Stromal cell of bone marrow (primary cell): ENCODE data around the gene AP2S1.
A peak's percentile ranks its signal among the peaks of the same experiment; 100 is the strongest.
"Not testable (repeated sequence)": the region's sequence is repeated elsewhere in the genome, so short reads cannot be mapped to it uniquely, and the experiment has no call there.

Experiments
- DNase-seq: peaks from one replicate; pipeline ENCODE4 v3.0.0-alpha.2; 2012; ENCODE audit warnings: low read depth

The AP2S1 gene

DNA sequence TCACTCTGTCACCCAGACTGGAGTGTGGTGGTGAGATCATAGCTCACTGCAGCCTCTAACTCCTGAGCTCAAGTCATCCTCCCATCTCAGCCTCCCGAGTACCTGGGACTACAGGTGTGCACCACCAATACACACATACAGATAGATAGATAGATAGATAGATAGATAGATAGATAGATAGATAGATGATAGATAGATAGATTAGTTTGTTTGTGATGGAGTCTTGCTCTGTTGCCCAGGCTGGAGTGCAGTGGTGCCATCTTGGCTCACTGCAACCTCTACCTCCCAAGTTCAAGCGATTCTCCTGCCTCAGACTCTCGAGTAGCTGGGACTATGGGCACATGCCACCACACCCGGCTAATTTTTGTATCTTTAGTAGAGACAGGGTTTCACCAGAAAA lies 46.2 kb downstream of the AP2S1 start:
- not testable (repeated sequence) for DNase-seq

DNA sequence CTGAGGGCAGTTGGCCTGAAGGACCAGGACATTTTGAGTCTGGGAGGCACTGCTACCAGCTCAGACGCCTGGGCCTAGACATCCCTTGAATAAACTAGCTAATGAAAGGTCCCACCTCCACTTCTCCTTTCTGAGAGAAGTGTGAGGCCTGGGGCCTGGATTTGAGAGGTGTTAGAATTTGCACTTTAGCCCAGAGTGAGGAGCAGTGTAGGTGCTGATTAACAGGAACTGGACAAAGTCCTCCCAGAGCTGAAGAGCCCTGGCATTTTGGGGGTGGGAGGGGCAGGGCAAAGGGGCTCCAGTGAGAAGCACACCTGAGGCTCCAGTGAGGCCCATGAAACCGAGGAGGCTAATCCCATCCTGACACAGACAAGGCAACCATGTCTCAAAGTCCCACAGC lies 47.1 kb downstream of the AP2S1 start:
- DNase-seq: no peak

DNA sequence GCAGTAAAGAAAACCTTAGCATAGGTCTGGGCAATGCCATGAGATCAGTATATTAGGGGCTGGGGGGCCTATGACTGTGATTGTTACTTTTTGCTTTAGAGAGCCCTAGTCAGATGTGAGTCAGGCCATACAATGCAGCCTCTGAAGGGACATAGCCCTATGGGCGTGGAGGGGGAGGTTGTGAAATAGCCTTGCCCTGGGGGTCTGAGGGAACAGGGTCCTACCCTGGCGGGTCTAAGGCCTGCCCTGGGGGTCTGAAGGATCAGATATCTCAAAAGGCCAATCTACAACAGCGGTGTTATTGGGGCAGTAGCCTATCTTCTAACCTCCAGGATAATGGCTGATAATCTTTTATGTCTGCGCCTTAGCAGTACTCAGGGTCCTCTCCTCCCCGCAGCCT lies 48.5 kb downstream of the AP2S1 start:
- DNase-seq: no peak

DNA sequence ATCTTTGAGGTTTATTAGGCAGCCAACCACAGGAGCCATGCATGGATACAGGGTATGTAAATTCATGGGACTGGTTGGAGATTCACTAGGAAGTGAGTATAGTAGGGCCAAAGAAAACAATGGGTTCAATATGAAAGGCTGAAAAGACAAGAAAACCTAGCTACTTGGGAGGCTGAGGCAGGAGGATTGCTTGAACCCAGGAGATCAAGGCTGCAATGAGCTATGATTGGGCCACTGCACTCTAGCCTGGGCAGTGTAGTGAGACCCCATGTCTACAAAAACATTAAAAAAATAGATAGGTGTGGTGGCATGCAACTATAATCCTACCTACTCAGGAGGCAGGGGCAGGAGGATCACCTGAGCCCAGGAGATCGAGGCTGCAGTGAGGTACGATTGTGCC lies 51.9 kb downstream of the AP2S1 start:
- no peak for DNase-seq

DNA sequence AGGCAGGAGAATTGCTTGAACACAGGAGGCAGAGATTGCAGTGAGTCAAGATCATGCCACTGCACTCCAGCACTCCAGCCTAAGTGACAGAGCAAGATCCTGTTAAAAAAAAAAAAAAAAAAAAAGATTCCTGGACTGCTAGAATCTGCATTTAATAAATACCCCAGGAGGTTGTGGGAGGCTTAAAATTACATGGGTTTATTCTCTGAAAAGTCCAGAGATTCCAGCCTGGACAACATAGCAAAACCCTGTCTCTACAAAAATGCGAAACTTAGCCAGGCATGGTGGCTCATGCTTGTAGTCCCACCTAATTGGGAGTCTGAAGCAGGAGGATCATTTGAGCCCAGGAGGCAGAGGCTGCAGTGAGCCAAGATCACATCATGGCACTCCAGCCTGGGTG lies 52.8 kb downstream of the AP2S1 start:
- no peak for DNase-seq

DNA sequence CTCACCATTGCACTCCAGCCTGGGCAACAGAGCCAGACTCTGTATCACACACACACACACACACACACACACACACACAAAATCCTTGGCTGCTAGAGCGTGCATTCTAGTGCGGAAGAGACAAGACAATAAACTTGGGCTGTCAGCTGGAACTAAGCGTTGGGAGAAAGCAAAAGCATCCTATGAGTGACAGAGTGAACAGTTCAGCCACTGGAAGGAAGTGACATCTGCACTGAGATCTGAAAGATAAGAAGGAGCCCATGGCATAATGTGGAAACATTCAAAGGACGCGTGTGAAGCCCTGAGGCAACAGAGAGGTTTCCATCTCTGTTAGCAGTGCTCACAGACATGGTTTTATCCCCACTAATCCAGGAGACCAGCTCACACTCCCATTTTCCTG lies 58.7 kb downstream of the AP2S1 start:
- no peak for DNase-seq

DNA sequence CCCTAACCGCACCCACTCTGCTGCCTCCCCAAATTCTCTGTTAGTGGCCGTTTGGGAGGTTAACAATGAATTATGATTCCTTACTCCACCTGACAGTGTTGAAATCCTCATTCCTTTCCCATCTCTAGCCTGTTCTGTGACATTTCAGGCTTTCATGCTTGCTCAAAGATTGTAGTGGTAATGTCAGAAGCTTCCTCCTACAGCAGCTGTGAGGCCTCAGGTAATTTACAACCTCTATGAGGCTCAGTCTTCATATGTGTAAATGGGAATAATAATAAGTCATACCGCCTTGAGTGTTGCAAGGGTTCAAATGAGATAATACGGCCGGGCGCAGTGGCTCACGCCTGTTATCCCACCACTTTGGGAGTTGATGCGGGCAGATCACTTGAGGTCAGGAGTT lies 61.3 kb downstream of the AP2S1 start:
- DNase-seq: no peak

DNA sequence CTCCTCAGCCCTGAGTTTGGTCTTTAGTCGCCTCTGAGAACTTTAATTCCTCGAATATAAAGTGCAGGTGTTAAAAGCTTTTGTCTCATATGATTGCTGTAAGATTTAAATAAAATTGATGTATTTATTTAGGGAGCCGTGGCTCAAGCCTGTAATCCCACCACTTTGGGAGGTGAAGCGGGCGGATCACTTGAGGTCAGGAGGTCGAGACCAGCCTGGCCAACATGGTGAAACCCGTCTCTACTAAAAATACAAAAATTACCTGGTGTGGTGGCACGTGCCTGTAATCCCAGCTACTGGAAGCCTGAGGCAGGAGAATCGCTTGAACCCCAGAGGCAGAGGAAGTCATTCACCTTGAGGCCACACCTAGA lies 61.7 kb downstream of the AP2S1 start:
- DNase-seq: no peak

DNA sequence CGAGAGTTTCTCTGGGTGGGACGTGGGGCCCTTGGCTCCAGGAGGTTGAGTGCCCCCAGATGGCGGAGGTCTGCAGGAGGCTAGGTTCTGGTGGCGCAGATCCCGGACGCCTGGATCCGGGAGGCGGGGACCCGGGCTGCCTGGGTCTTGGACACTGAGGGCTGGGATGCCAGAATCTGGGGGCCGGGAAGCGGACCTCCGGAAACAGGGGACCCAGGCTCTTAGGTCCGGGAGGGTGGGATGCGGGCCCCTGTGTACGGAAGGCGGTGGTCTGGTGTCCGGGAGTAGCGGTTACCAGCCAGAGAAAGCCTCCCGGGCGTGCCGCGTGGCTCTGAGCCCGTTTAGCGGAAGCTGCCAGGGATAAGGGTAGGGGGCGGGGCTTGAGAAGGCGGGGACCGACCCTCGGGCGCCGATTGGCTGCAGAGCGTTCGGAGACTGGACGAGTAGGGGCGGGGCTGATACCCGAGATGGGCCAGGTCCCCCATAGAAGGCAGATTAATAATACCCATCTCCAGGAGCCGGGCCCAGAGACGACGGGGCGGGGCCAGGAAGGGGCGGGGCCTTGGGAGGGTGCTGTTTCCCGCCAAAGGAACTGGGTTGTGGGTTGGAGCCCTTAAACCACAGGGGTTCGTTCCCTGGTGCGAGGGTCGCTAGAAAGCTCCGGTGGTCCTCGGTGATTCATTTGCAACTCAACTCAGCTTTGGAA lies 62.2 kb downstream of the AP2S1 start, which contains the start of gene SLC1A5:
Gene SLC1A5 (minus strand): TSS at position 333 of the 706 bp plus-strand sequence. CDS start 629 bp downstream, outside the sequence.
- DNase-seq: peak; percentile 92
